ENCODE measurements around the gene MISP3.

- TF ChIP-seq SMC3 (IDR thresholded peaks at IDR 0.05), result no peak
- TF ChIP-seq MAZ (IDR thresholded peaks at IDR 0.05; ENCODE audit: borderline replicate concordance, low read depth, low read length), result no peak
- no peak for TF ChIP-seq MYC (IDR thresholded peaks at IDR 0.05; ENCODE audit: borderline replicate concordance, low read length)
- no peak for TF ChIP-seq POLR2A (IDR thresholded peaks at IDR 0.05; ENCODE audit: low read length)
- no peak for TF ChIP-seq MAX (IDR thresholded peaks at IDR 0.05)
- TF ChIP-seq CTCF (IDR thresholded peaks at IDR 0.05), result no peak
- no peak for TF ChIP-seq ZNF302 (CRISPR knock-in tag; IDR thresholded peaks at IDR 0.05)
- no peak for TF ChIP-seq HES2 (IDR thresholded peaks at IDR 0.05)
Measured at GRCh38 chr19:14035706-14036105, 36.9 kb upstream of the MISP3 start.
